A204.1 (cell line): ENCODE results near the gene LGALS13.

ENCODE experiments used
- FAIRE-seq: peaks from 2 replicates; lab custom pipeline; 2012; peaks lifted over from hg19 to GRCh38; lab: Jason Lieb, UNC

Gene LGALS13, protein sequence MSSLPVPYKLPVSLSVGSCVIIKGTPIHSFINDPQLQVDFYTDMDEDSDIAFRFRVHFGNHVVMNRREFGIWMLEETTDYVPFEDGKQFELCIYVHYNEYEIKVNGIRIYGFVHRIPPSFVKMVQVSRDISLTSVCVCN

DNA sequence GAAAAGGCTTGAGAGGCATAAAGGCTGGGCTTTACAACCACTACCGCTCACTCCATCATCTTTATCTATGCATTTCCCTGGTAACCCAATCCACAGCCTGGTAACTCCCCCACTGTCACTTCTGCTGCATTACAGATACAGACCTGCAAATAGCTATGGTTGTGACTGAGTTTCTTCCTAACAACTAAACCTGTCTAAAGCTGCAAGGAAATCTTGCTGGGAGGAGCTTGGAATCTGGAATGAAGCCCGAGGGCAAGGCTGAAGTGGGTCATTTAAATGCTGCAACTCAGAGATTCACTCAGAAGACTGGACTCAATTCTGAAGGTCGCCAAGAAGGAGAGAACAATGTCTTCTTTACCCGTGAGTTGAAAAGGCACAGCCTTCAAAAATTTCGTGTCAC lies at the start of gene LGALS13:
LGALS13 (plus strand) TSS at position 301 of the 400 bp plus-strand sequence; CDS start at position 346, 45 bp downstream.
- FAIRE-seq: no peak

DNA sequence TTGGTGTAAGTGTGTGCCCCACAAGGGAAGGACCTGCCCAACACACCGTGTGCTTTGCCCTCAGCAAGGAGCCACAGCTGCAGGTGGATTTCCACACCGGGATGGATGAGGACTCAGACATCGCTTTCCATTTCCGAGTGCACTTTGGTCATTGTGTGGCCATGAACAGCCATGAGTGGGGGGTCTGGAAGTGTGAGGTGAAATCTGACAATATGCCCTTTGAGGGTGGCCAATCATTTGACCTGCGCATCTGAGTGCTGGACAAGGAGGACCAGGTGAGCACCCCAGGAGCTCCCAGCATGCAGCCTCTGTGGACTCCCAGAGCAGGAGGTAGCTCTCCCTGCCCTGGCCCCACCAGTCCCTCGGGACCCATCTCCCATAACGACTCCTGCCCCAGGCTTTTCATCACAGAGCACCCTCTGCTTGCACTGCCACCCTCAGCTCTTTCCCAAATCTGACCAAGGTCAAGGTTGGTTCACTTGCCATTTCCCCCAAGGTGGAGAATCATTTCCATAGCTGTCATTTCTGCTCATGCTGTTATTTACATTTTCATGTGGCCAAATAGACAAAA lies 49.2 kb upstream of the LGALS13 start:
- FAIRE-seq: no peak

DNA sequence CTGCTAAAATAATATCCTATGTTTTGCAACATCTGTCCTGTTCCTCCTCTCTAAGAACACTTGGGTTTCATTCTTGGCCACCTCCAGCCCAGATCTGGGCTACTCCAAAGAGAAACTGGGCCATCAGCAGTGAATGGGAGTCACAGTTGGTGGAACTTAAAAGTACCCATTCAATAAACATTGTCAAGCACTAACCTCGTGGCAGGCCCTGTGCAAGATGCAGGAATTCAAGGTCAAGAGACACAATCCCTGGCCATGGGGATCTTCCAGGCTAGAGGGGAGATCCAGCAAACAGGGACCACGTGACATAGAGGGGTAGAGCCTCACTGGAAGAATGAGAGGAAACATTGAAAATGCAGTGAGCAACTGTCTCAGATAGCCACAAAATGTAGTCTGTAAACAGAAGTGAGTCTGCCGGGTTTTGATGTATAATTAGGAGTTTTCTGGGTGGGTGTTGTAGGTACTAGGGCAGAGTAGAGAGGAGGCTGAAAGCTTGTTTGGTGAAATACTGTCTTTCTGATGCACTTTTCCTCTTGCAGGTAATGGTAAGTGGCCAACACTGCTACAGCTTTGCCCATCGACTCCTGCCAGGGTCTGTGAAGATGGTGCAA lies 47.5 kb upstream of the LGALS13 start:
- no peak for FAIRE-seq

DNA sequence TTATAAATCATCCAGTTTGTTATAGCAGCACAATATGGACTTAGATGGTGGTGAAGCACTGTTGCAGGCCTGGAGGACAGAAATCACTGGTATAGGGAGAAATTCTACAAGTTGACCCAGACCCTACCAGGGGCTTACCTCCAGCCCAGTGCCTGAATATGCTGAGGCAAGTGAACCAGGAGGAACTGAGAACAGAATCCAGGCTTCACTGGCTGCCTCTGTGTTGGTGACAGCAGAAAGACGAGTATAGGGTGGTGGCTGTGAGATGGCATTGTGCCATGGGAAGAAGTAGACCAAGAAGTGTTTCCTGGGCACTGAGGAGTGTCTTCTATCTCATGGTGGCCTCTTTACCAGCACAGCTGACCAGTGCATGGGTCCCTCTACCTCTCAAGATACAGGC lies 46.4 kb upstream of the LGALS13 start:
- no peak for FAIRE-seq

DNA sequence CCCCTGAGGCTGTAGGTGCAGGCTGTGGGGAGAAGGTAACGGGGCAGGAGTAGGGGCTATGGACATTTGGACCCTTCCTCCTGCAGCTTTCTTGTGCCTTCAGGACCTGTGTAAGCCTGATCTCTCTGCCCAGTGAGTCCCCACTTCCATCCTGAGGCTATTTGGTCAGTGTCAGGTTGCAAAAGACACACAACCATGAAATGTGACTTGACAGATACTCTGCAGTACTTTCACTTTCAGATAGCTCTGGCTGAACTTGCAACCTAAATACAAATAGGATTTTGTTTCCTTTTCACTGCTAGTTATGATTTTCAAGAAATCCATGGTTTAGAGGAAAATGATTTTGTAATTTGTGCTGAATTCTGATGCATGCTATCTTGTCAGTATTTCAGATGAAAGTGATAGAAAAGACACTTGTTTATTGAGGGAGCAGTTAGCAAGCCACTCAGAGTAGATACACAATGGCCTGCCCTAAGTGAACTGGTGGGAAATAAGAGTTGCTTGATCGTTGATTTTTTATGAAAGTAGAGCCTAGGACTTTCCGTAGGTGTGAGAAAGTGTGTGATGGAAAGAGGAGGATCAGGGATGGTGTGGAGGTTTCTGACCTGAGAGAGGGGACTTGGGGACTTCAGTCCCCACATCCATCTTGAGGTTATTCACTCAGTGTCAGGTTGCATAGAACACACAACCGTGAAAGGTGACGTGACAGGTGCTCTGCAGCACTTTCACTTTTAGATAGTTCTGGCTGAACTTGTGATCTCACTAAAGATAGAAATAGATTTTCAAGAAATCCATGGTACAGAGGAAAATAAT lies 44.3 kb upstream of the LGALS13 start:
- no peak for FAIRE-seq

DNA sequence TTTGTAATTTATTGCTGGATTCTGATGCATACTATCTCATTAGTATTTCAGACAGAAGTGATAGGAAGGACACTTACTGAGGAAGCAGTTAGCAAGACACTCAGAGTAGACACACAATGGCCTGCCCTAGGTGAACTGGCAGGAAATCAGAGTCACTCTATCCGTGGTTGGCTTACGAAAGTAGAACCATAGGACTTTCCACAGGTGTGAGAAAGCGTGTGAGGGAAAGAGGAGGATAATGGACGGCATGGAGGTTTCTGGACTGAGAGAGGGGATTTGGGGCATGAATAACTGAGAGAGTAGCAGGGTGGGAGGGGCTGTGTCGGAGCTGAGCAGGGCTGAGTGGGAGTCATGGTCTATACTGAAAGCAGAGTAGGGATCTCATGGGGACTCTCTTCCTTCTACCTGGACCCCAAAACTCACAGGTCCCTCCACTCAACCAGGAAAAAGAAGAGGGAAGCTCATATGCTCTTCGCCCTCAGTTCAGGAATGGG lies 43.7 kb upstream of the LGALS13 start:
- no peak for FAIRE-seq

DNA sequence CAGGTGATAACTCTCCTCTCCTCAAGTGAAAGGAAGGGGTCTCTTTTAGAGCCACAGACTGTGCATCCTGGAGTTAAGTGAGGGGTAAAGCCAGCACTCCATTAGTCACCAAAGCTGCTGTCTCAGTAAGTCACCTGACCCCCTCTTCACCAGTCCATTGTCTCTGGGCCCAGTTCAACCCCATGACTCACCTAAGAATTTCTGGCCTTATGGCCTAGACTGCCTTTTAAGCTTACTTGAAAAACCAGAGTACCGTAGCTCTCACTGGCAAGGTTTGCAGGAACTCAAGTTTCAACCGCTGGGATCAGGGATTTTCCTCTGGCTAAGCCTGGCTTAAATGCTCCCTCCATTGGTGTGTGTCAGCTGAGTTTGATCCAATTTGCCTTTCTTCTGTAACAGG lies 38.9 kb upstream of the LGALS13 start:
- FAIRE-seq: no peak

DNA sequence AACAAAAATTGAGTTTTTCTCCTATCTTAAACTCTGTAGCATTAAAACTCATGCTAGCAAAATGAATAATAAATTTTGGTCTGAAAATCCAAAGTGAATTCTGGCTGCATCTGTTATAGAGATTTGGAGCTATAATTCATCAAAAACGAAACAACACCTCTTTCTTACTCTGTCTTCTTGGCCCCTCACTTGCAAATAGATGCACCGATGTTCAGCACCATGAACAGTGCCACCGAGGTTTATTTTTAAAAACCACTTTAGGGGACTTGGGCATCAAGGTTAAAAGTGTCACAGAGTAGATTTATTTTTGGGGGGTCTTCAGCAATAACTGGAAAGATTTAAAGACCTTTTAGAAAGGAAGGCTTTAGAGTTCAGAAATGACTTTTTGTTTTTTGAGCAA lies 36.3 kb upstream of the LGALS13 start:
- no peak for FAIRE-seq

DNA sequence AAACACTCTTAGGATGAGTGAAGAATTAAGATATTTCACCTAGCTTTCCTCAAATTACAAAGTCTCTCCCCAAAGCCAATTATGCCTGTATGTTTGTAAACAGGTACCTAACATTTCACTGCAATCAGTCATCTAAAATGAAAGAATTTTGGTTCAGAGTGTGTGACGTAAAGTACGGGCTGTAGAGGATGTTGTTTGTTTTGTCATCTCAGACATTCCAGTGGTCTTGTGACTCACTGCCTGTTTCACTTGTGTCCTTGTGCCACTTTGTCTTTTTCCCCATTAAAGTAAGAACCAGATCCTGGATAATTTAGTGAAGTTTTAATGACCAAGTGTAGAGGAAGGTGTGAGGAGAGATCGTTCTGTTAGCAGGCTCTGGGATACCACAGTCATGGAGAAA lies 33.7 kb upstream of the LGALS13 start:
- FAIRE-seq: no peak

DNA sequence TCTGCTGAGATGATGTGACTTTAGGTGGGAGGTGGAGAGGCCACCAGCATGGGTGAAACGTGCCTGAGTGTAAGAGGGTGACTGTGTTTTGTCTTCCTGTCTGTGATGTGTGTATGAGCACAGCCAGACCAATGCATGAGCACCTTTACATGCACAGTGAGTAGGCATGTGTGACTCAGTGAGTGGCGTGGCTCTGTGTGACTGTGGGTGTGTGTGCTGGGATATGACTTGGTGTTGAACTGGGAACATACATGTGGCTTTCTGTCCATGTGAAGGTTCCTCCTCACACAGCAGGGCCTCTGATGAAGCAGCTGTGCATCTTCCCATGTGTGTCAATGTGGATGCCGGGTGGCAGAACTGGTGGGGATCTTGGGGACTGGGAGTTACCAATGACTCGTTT lies 19.9 kb upstream of the LGALS13 start:
- no peak for FAIRE-seq

DNA sequence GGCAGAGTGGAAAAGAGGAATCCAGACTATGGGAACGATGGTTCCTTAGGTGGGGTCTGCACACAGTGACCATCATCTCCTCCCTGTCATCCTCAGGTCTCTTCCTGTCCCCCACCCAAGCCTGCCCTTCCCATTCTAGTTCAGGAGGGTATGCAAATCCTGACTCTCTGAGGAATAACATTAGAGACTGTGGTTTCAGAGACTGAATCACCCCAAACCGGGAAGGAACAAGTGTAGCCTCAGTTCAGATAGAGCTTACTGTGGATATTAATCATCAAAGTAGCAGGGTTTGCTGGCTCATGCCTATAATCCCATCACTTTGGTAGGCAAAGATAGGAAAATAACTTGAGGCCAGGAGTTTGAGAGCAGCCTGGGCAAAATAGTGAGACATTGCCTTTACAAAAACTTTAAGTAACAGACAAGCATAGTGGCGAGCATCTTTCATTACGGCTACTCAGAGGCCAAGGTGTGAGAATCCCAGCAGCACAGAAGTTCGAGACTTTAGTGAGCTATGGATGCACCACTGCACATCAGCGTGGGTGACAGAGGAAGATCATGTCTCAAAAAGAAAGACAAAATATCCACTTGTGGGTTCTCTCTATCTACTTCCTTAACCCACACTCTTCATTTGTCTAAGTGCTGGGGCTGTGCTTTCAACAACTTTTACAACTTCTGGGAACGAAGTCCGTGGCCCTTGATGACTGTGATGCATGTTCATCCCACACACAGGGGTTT lies 19.3 kb upstream of the LGALS13 start:
- no peak for FAIRE-seq

DNA sequence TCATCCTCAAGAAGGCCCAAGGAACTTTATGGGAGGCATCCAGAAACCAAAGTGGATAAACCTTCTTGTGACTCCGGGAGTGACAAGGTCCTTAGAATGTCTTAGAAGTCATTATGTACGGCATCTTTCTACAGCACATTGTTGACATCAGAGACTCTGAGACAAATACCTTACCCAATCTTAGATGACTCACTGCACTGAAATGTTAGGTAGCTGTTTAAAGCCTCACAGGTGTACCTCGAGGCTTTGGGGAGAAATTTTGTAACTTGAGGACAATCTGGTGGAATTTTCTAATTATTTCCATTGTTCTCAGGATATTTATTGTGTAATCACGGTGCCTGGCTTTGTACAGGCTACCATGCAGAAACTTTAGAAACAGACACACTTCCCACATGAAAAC lies 14.8 kb upstream of the LGALS13 start:
- FAIRE-seq: no peak

DNA sequence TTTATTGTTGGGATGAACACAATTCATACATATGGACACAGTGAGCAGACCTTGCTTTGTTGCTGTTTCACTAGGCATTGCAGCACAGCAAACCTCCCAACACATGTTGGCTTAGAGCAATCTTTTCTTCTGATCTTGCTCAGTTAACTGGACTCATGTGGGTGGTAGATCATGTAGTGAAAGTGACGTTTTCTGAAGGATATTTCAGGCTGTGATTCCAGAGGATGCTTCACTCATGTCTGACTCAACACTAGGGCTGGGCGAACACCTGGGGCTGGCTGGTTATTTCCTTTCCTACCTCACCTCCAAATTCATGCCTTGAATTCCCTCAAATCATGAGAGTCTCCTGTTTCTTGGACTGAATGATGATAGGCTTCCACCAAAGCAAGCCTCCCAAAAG lies 14.3 kb upstream of the LGALS13 start:
- no peak for FAIRE-seq

DNA sequence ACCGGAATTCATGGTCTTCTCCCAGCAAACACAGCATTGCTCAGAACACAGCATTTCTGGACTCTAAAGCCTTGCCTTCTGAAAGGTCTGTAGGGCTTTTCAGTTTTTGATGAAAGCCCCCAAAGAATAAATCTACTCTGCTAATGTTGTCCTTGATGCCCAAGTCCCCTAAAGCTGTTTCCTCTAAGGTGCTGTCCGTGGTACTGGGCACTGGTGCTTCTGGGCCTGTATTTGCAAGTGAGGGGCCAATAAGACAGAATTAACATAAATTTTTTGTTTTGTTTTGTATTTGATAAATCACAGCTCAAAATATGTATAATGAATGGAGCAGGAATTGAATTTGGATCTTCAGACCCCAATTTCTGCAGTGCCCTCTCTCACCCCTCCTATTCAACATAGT lies 12.1 kb upstream of the LGALS13 start:
- no peak for FAIRE-seq

DNA sequence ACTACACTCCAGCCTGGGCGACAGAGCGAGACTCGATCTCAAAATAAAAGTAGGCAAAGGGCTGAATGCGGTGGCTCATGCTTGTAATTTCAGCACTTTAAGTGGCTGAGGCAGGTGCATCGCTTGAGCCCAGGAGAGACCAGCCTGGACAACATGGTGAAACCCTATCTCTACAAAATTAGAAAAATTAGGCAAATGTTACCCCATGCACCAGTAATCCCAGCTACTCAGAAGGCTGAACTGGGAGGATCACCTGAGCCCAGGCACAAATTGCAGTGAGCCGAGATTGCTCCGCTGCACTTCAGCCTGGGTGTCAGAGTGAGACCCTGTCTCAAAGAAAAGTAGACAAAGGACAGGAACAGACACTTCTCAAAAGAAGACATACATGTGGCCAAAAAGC lies 9.9 kb upstream of the LGALS13 start:
- no peak for FAIRE-seq

DNA sequence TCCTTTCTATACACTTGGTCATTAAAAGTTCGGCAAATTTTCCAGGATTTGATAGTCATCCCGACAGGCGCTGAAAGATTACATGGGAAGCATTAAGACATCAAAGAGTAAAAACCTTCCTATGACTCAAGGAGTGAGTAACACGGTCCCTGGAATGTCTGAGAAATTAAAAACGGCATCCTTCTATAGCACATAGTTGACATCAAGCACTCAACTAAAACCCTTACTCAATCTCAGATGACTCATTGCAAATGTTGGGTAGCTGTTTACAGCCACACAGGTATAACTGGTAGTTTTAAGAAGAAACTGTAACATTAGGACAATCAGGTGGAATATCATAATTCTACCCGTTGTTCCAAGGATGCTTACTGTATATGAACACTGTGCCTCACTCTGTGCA lies 6.4 kb upstream of the LGALS13 start:
- FAIRE-seq: no peak

DNA sequence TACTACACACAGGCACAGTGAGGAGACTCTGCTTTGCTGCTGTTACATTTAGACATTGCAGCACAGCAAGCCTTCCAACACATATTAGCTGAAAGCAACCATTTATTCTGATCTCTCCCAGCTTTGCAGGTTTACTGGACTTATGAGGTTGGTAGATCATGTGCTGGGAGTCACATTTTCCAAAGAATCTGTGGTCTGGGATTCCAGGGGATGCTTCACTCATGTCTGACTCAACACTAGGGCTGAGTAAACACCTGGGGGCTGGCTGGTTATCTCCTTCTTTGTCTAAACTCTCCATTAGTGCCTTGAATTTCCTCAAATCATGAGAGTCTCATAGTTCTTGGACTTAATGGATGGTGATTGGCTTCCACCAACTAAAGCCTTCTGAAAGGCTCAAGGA lies 5.4 kb upstream of the LGALS13 start:
- no peak for FAIRE-seq

DNA sequence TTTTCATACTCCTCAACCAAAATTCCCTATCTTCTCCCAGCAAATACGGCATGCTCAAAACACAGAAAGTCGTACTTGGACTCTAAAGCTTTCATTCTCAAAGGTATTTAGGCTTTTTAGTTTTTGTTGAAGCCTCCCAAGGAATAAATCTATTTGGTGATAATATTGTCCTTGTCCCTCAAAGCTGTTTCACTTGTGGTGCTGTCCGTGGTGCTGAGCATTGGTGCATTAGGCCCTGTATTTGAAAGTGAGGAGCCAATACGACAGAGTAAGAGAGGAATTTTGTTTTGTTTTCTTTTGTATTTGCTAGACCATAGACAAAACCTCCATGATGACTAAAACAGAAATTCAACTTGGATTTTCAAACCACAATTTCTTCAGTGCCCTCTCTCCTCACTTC lies 3.2 kb upstream of the LGALS13 start:
- FAIRE-seq: no peak

DNA sequence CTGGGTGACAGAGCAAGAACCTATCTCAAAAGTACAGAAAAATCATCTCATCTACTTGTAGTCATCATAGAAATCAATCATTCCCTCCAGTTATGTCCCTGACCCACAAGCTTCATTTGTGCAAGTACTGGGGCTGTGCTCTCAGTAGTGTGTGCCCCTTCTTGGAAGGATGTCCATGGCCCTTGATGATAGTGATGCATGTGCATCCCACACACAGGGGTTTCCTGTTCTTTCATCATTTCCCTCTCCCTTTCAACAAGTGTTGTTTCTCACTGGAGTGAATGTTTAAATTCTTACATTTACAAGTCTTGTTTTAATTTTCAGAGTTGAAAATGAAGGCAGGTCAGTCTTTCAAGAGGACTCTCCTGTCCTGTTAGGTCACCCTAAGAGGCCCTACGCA lies 1.5 kb downstream of the LGALS13 start:
- no peak for FAIRE-seq

DNA sequence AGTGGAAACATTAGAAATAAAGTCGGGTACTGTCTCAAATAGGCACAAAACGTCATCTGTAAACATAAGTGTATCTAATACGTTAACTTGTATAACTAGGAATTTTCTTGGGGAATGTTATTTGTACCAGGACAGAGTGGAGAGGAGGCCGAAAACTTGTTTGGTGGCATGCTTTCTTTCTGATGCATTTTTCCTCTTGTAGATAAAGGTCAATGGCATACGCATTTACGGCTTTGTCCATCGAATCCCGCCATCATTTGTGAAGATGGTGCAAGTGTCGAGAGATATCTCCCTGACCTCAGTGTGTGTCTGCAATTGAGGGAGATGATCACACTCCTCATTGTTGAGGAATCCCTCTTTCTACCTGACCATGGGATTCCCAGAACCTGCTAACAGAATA lies 4.7 kb downstream of the LGALS13 start:
- FAIRE-seq: no peak

DNA sequence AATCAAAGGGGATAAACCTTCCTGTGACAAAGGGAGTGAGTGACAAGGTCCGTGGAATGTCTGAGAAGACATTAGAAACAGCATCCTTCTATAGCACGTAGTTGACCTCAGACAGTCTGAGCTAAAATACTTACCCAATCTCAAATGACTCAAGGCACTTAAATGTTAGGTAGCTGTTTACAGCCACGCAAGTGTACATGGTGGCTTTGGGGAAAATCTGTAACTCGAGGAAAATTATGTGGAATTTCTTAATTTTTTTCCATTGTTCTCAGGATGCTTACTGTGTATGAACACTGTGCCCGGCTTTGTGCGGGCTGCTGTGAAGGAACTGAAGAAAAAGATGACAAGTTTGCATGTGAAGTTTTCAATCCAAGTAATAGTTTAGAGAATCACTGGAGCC lies 5.2 kb downstream of the LGALS13 start:
- FAIRE-seq: no peak

DNA sequence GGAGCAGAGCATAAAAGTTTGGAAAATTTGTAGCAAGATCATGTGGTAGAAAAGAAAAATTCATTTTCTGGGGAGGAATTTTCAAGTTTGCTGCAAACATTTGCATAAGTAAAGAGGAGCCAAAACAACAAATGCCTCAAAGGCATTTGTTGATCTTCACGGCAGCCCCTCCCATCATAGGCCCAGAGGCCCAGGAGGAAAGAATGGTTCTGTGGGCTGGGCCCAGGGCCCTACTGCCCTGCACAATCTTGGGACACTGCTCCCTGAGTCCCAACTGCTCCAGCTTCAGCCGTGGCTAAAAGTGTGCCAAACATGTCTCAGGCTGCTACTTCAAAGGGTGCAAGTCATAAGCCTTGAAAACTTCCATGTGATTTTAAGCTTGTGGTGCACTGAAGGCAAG lies 11.3 kb downstream of the LGALS13 start:
- no peak for FAIRE-seq

DNA sequence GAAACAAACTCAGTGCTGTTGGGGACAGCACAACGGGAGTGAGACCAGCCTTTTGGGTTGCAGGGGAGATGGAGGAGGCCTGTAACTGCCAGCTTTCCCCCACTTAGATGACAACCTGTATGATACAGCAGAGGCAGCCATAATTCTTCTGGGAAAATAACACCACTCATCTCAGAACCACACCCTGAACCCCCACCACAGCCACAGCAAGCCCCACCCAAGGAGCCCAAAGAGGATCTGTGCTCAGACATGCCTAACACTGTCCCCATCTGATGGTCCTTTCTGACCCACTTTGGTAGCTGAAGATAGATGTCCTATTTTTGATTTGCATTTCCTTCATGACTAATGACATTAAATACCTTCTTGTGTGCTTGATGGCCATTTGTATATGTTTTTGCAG lies 15.4 kb downstream of the LGALS13 start:
- no peak for FAIRE-seq
